ENCODE results near the gene CACNB4. TPM values are rescaled to one million over a fixed set of nuclear protein-coding genes. Genes with fewer than 3 reads are reported as not detected.
"Not testable (repeated sequence)": the region's sequence is repeated elsewhere in the genome, so short reads cannot be mapped to it uniquely, and the experiment has no call there.

Gene CACNB4
- total and polyA plus RNA-seq, 10 donors: 0.14 to 5.1 (median 1.6) TPM

DNA sequence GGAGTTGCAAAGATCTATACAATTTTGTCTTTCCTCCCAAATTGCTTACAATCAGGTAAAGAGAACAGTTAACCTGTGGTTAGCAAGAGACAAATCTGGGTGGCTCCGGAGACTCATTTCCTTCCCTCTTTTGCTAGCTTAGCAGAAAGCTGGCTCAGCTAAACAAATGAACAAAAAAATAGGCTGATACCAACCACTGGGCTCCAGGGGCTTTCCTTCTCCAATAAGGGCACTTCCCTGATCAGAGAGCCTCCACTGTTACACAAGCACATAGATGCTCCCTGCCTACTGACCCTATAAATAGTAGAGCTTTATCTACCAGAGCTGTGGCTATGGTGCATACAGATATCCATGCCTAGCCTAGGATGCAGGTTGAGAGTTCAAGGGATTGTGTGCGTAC, 180.5 kb downstream of the CACNB4 start:
- Histone ChIP-seq H3K4me3 (no peak overlapping the region), H3K27me3 (replicated peaks in 1 of 7) (no peaks in the 10 kb centered on the region), H3K27ac (peak overlapping the region in 4 of 8 donors; percentile 28 to 70 (median 42)), H3K9me3 (no peaks in the 10 kb centered on the region), H3K36me3 (no peaks in the 10 kb centered on the region), H3K4me1 (peaks cover 0 to 50% (median 9%) of the 10 kb centered on the region in 6 donors)
- WGBS, 5 donors: 43 to 57% (median 54%) methylated on average over 2 of the region's 2 CpGs
- DNase-seq: no peak
- TF ChIP-seq CTCF (IDR thresholded peaks at IDR 0.05 in 8 of 11, conservative IDR thresholded peaks at IDR 0.05 in 3 of 11) (no peak), POLR2AphosphoS5 (IDR thresholded peaks at IDR 0.05) (no peak), POLR2A (IDR thresholded peaks at IDR 0.05) (no peak)
- intact Hi-C loops (cut with DNase I; ENCODE audit: low total_unique reads): no loop called here

DNA sequence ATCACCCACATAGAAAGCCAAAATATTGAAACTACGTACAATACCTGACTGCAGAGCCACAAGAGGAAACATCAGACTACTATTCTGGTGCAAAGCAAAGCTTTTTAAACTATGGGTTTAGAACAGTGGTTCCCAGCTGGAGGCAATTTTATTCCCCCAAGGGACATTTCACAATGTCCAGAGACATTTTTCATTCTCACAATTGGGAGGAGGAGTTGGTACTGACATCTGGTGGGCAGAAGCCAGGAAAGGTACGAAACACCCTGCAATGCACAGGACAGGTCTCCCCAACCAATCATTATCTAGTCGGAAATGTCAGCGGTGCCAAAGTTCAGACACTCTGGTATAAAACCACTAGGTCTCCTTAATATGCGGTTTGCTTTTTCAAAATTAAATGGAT, 182.2 kb downstream of the CACNB4 start:
- H3K27ac ChIP-seq: no peak overlapping the region
- H3K4me3 ChIP-seq: no peak overlapping the region
- intact Hi-C loops (cut with DNase I; ENCODE audit: low total_unique reads): no loop called here
- H3K9me3 ChIP-seq: no peaks in the 10 kb centered on the region
- no peaks in the 10 kb centered on the region for H3K36me3 ChIP-seq
- H3K4me1 ChIP-seq: peaks cover 0 to 39% (median 8%) of the 10 kb centered on the region in 6 donors
- WGBS, 5 donors: 83 to 91% (median 90%) methylated on average over 5 of the region's 5 CpGs
- TF ChIP-seq POLR2AphosphoS5 (IDR thresholded peaks at IDR 0.05) (no peak), CTCF (IDR thresholded peaks at IDR 0.05 in 8 of 11, conservative IDR thresholded peaks at IDR 0.05 in 3 of 11) (no peak), POLR2A (IDR thresholded peaks at IDR 0.05) (no peak)
- H3K27me3 ChIP-seq (replicated peaks in 1 of 7): no peaks in the 10 kb centered on the region
- no peak for DNase-seq

GRCh38 chr2:151915629-151916025, 183.2 kb downstream of the CACNB4 start:
- H3K27me3 ChIP-seq (replicated peaks in 1 of 7); intact Hi-C loops (cut with DNase I; ENCODE audit: low total_unique reads); H3K9me3 ChIP-seq; H3K27ac ChIP-seq; H3K36me3 ChIP-seq; H3K4me3 ChIP-seq; DNase-seq: not testable (repeated sequence)
- WGBS, 5 donors: 76 to 92% (median 77%) methylated on average over 6 to 7 of the region's 7 CpGs
- H3K4me1 ChIP-seq: peaks cover 0 to 39% (median 8%) of the 10 kb centered on the region in 6 donors

DNA sequence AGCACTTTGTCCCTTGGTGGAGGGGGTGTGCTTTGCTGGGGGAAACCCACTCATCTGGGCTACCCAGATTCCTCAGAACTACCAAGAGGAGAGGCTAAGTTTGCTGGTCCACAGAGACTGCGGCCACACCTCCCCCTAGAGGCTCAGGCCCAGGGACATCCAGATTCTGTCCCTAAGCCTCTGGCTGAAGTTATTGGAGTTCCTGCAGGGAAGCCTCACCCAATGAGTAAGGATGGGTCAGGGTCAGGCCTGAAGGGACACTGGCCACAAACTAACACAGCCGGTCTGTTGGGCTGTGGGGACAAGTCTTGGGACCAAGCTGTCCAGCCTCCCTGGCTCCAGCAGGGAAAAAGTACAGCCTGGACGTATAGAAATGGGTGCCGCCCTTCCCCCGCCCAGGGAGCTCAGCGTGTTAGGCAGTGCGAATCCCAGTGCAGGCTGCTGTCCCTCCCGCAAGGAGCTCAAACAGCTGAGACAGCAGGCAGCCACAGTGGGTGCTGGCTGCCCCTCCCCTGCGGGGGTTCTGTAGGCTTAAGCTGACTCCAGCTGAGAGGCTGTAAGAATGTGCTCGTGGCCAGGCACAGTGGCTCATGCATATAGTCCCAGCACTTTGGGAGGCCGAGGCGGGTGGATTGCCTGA, 183.7 kb downstream of the CACNB4 start:
- no peak for DNase-seq
- intact Hi-C loops (cut with DNase I; ENCODE audit: low total_unique reads): no loop called here
- H3K27me3 ChIP-seq (replicated peaks in 1 of 7): no peaks in the 10 kb centered on the region
- 87 to 97% (median 92%) methylated on average over 6 to 12 of the region's 12 CpGs for WGBS, 5 donors
- peaks cover 0 to 39% (median 8%) of the 10 kb centered on the region in 6 donors for H3K4me1 ChIP-seq
- no peaks in the 10 kb centered on the region for H3K36me3 ChIP-seq
- no peaks in the 10 kb centered on the region for H3K9me3 ChIP-seq
- TF ChIP-seq POLR2A (IDR thresholded peaks at IDR 0.05) (no peak), CTCF (IDR thresholded peaks at IDR 0.05 in 8 of 11, conservative IDR thresholded peaks at IDR 0.05 in 3 of 11) (no peak), POLR2AphosphoS5 (IDR thresholded peaks at IDR 0.05) (no peak)
- H3K27ac ChIP-seq: no peak overlapping the region
- H3K4me3 ChIP-seq: no peak overlapping the region
